Embryonic facial prominence (tissue), 1 donor: ENCODE results near the gene MXD4.
"Not testable (repeated sequence)": the region's sequence is repeated elsewhere in the genome, so short reads cannot be mapped to it uniquely, and the experiment has no call there.

Experiments
- DNase-seq: peaks from one replicate; pipeline ENCODE4 v3.0.0-alpha.2; 2016; ENCODE audit errors: extremely low spot score

MXD4 gene

DNA sequence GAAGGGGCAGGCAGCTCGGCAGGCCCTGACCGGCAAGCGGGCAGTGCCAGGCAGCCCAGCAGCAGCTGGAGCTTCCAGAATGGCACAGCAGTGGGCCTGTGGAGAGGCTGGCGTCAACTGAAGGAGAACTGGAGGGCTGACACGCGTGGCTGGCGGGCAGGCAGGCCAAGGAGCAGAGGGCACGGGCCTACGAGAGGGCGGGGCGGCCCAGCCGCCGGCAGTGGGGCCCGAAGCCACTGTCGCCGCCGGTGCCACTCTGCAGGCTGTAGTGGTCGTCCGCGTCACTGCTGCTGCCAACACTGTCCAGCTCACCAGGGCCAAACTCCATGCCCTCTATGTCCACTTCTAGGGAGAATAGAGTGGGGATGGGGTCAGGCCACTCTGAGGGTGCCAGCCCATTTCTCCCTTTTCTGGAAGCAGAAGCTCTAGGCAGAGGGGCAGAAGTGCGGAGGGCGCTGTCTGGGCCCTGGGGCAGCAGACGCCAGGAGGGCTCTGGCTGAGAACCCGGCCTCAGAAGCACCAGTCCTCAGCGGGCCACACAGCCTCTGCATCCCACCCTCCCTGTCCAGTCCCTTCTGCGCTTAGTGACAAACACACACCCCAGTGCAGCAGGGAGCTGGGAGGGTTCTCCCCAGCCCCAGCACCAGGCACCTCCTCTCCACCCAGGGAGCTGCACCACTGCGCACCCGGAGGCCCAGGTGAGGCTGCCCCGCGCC, 11.4 kb downstream of the MXD4 start:
- no peak for DNase-seq

GRCh38 chr4:2249526-2250356, 12.2 kb downstream of the MXD4 start:
- DNase-seq, result no peak

DNA sequence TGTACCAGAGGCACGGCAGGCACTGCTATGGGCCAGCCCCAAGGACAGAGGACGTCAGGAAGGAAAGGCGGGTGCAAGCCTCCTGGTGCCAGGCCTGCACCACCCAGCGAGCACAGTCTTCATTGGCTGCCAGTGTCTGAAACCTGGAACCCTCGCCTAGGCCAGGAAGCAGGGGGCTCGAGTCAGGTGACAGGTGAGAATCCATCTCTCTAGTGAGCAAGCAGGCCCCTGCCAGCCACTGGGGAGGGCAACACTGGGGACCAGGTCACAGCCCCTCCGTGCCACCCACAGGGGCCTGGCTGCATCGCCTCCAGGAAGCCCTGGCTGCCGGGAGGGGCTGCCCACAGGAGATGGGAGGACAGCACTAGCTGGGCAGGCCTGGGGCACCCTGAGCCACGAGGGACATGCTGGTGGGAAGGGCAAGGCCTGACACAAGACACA, 13.1 kb downstream of the MXD4 start:
- no peak for DNase-seq

- no peak for DNase-seq
These were observed 13.7 kb downstream of the MXD4 start for GRCh38 chr4:2248044-2248780.

GRCh38 chr4:2247128-2248043, 14.5 kb downstream of the MXD4 start:
- DNase-seq, result no peak

DNA sequence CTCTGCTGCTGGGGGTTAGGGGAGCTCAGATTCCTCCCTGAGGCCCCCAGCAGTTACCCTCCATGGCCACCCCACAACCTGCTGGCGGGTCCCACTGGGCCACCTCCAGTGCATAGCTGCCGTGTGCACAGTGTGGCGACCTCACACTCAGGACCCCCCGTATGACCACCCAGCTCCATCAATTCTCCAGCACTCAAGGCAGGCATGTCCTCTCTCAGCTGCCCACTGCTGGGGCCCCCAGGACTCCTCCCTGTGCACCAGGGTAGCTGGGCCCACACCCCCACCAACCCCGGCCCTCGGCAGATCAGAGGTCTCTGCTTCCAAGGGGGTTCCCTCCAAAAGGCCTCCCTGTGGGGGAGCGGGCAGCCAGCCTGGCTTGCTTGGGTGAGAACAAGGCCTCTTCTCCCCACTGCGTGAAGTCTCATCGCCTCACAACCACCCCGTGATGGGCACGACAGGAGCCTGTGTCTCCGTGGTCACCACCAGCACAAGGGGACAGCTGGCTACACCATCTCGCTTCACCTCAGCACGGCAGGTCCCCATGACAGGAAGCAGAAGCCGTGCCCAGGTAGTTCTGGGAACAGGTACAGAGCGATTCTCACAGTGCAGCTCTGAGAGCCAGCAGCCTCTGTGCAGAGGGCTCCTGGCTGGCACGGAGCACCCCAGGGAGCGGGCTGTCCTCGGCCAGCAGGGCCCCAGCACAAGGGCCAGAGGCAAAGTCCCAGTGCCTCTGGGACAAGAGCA, 15.4 kb downstream of the MXD4 start:
- no peak for DNase-seq

- DNase-seq, result no peak
These were observed 16.1 kb downstream of the MXD4 start for GRCh38 chr4:2245787-2246275.

- DNase-seq, result no peak
These were observed 16.7 kb downstream of the MXD4 start for GRCh38 chr4:2245057-2245786.

- DNase-seq, result no peak
These were observed 18.1 kb downstream of the MXD4 start for GRCh38 chr4:2243681-2244380.

DNA sequence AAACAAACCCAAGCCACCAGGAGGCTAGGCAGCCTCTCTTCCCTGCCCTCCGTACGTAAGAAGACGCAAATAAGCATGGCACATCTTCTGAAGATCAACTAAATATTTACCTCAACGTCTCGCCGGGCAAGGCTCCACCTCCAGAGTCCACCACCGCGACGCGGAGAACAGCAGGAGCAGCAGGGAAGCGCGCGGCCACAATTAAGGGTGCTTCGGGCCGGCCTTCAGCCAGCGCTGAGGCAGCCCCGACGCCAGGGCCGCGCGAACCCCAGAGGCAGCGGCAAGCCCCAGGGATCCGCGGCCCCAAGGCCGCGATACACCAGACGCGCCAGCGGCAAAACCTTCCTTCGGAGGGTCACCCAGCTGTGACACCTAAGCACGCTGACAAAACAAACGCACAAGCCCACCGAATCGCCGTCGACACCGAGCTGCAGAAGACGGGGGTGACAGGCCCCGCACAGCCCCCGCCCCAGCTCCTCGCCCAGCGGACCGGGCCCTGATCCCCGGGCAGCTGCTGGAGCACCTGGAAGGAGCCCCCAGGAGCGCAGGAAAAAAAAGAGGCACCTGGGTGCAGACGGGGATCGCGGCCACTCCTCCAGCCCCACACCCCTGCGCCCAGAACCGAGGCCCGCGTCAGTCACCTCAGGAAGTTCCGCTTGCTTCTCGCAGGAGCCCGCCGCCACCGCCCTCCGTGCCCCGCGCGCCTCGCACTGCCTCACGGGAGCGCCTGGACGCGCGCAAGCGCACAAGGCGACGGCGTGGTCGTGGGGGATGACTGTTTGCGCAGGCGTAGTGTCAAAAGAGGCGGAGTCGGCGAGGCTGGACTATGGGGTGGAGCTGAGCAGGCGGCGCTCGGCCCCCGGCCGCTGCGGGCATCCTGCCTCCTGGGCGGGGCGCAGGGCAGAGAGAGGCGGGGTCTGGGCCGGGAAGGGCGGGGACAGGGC, 20.2 kb downstream of the MXD4 start, which contains the start of the genes HAUS3 and POLN:
HAUS3 (minus strand) TSS at position 712 of the 944 bp plus-strand sequence. CDS start 1,175 bp downstream, outside the sequence.
POLN (minus strand) TSS at position 712 of the 944 bp plus-strand sequence. CDS start 12,890 bp downstream, outside the sequence.
- peak; percentile 95 for DNase-seq

- DNase-seq, result no peak
These were observed 20.9 kb downstream of the MXD4 start for GRCh38 chr4:2241003-2241402.

- no peak for DNase-seq
These were observed 24.8 kb downstream of the MXD4 start for GRCh38 chr4:2236944-2237666.

- no peak for DNase-seq
These were observed 30.8 kb downstream of the MXD4 start for GRCh38 chr4:2231082-2231481.

DNA sequence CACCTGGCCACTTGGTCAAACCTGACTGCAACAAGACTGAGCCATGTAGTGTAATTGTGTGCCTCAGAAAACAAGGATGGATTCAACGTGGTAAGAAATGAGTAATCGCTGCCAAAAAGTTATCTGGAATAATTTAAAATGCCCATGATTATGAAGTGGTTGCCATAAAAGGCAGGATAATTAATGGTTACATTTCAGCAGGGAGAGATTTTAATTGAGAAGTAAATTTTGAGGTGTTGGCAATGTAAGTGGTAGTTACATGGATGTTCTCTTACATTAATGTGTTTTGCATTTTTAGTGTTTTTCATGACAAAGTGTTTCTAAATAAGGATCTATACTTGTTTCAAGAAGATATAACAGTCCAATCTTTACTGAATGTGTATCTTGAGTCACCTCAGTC, 35.6 kb downstream of the MXD4 start:
- DNase-seq, result no peak

DNA sequence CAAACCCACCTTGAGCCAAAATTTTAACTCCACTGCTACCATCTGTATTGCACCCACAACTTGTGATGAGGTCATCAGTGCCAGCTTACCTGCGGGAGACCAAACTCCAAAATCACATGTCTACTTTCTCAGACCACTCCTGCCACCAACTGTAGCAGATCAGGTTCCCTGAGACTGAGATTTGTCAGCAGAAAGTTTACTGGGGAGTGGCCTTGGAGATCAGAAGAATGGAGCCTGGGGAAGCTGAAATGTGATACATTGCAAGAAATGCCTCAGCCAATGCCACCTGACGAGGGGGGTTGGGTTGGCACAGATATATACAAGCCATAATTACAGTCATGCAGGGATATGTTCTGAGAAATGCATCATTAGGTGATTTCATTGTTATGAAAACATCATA, 39.1 kb downstream of the MXD4 start:
- DNase-seq, result no peak

- not testable (repeated sequence) for DNase-seq
These were observed 40.5 kb downstream of the MXD4 start for GRCh38 chr4:2221378-2221777.
